Activated CD4-positive, alpha-beta memory T cell treated with anti-CD3 and anti-CD28 coated beads for 36 hours (primary cell): ENCODE measurements around the gene TMEM270. TPM values are rescaled to one million over a fixed set of nuclear protein-coding genes. Genes with fewer than 3 reads are reported as not detected.

Source experiments
- CTCF ChIA-PET: fragments of 350-600 bp; sonication (Branson Sonifier 250); formaldehyde crosslinking; loops from one replicate; lab custom pipeline; 2021; ENCODE audit warnings: antibody characterized with exemption, inconsistent platforms; lab: Charles Lee
- POLR2A ChIA-PET: fragments of 350-600 bp; sonication (Branson Sonifier 250); formaldehyde crosslinking; loops from one replicate; lab custom pipeline; 2021; ENCODE audit warnings: antibody characterized with exemption; lab: Charles Lee
- DNase-seq: peaks from one replicate; pipeline ENCODE4 v3.0.0-alpha.2; 2020
- H3K27ac Mint-ChIP-seq: one replicate; pipeline ENCODE4 v1.8.0; 2021; ENCODE audit warnings: mixed read lengths
- H3K27me3 Mint-ChIP-seq: one replicate; pipeline ENCODE4 v1.8.0; 2021; ENCODE audit warnings: mixed read lengths
- H3K36me3 Mint-ChIP-seq: one replicate; pipeline ENCODE4 v1.8.0; 2021; ENCODE audit warnings: mixed read lengths
- H3K4me1 Mint-ChIP-seq: one replicate; pipeline ENCODE4 v1.8.0; 2021; ENCODE audit warnings: low read depth, mixed read lengths
- H3K4me3 Mint-ChIP-seq: one replicate; pipeline ENCODE4 v1.8.0; 2021; ENCODE audit warnings: mild to moderate bottlenecking, mixed read lengths
- H3K9me3 Mint-ChIP-seq: one replicate; pipeline ENCODE4 v1.8.0; 2021; ENCODE audit warnings: mixed read lengths
- intact Hi-C: fragments of 100-400 bp; cut with micrococcal nuclease; formaldehyde crosslinking; loops from one replicate; pipeline ENCODE4 v1.15.1; 2023
- total RNA-seq, 2 experiments: library from RNA; stranded (reverse); gene quantifications; one replicate each; pipeline ENCODE4 v1.2.3, GENCODE V29; 2021

Gene TMEM270
- total RNA-seq, 2 experiments from 2014 or later, result not detected

DNA sequence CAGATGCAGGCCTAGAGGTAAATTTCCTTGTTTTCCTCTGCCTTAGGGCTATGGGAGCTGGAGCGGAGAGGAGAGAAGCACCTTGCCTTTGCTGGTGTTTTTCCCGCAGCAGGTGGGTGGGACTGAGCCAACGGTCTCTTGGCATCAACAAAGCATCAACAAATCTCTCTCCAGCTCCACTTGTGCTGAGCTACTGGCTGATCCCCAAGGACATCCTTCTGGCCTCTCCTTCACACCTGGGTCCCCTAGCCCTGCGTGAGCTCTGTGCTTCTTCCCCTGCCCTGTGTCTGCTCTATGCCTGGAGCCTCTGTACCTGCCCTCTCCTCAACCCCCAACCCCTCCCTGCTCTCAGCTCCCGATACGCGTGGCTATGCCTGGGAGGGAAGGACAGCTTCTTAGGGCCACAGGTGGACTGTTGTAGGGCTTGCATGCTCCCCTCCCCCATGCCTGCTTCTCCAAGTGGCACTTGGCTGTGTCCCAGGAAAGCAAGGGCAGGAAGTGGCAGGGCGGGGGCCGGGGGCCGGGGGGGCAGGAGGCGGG, 33.3 kb upstream of the TMEM270 start:
- H3K4me1 Mint-ChIP-seq, result peaks cover 25% of the 10 kb centered on the region
- ChIA-PET POLR2A (no interaction called here), CTCF (interaction anchor here (1.0 to 1.3 kb wide), 2 partner anchors 10 to 27 kb away, joined by 3 to 5 read pairs; no protein-coding TSS in a partner anchor)
- peak; percentile 22 for DNase-seq
- no peak overlapping the region for H3K4me3 Mint-ChIP-seq
- intact Hi-C loops, result loop anchor here (2.0 kb wide), 1 partner anchor 23 kb away; no protein-coding TSS in a partner anchor
- H3K27me3 Mint-ChIP-seq, result peaks cover 1% of the 10 kb centered on the region
- no peaks in the 10 kb centered on the region for H3K36me3 Mint-ChIP-seq
- no peaks in the 10 kb centered on the region for H3K9me3 Mint-ChIP-seq
- H3K27ac Mint-ChIP-seq, result no peak overlapping the region

DNA sequence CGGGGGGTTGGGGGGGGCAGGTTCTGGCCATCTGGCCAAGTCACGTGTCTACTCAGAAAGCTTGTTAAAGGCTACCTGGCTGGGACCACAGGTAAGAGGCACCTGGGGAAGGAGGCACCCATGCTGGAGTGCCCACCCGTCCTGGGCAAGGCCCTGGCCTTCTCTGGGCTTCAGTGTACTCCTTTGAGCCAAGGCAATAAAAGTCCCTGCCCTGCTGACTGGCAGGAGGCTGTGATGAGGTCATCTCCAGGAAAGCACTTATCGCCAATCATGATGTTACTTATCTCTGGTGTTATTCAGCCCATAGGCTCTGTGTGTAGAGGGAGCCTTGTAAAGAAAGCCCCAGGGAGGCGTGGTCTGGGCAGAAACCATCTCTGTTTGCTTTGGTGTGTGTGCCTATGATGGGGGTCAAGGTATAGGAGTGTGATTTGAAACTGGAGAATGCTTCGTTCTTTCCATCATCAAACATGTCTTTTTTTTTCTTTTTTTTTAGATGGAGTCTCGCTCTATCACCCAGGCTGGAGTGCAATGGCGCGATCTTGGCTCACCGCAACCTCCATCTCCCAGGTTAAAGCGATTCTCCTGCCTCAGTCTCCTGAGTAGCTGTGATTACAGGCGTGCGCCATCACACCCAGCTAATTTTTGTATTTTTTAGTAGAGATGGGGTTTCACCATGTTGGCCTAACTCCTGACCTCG, 32.7 kb upstream of the TMEM270 start:
- H3K9me3 Mint-ChIP-seq, result no peaks in the 10 kb centered on the region
- ChIA-PET CTCF (interaction anchor here (1.0 to 1.3 kb wide), 2 partner anchors 10 to 27 kb away, joined by 3 to 5 read pairs; no protein-coding TSS in a partner anchor), POLR2A (no interaction called here)
- peaks cover 25% of the 10 kb centered on the region for H3K4me1 Mint-ChIP-seq
- peak; percentile 47 for DNase-seq
- no peak overlapping the region for H3K4me3 Mint-ChIP-seq
- no peak overlapping the region for H3K27ac Mint-ChIP-seq
- intact Hi-C loops, result loop anchor here (2.0 kb wide), 1 partner anchor 23 kb away; no protein-coding TSS in a partner anchor
- H3K27me3 Mint-ChIP-seq, result peaks cover 1% of the 10 kb centered on the region
- no peaks in the 10 kb centered on the region for H3K36me3 Mint-ChIP-seq

DNA sequence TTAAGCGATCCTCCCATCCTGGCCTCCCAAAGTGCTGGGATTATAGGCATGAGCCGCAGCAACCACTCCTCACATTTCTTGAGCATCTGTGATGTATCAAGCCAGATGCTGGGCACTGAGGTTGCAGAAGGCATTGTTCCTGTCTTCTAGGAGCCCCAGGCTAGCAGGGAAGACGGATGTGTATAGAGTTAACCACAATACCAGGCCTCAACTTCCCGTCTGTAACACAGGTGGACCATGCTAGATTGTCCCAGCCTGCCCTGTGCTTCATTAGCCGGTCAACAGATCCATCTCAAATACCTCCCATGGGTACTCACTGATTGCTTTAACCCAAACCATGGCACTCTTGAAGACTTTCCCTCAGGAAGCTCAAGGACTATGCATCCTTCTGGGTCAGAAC, 32.0 kb upstream of the TMEM270 start:
- Mint-ChIP-seq H3K36me3 (no peaks in the 10 kb centered on the region), H3K4me3 (no peak overlapping the region), H3K9me3 (no peaks in the 10 kb centered on the region), H3K27me3 (no peaks in the 10 kb centered on the region), H3K27ac (no peak overlapping the region), H3K4me1 (peaks cover 25% of the 10 kb centered on the region)
- POLR2A ChIA-PET, result no interaction called here
- CTCF ChIA-PET, result no interaction called here
- DNase-seq, result no peak
- intact Hi-C loops, result loop anchor here (2.0 kb wide), 1 partner anchor 22 kb away; no protein-coding TSS in a partner anchor

DNA sequence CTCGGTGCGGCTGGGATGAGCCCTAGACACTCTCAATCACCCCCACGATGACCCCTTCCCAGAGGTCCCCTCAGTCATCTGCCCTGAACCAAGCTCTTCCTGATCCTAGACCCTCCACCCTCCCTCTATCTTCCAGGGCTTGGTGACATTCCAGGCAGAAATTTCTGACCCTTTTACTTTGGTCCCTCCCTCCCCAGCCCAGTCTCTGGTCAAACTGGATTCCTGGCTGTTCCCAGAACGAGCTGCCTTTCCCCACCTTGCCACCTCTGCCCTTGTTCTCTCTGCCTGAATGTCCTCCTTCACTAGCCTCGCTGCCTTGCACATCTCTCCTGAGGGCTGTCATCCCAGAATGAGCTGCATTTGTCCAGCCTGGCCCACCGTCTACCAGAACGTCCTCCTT, 31.5 kb upstream of the TMEM270 start:
- intact Hi-C loops, result loop anchor here (2.0 kb wide), 1 partner anchor 21 kb away; no protein-coding TSS in a partner anchor
- Mint-ChIP-seq H3K9me3 (no peaks in the 10 kb centered on the region), H3K4me3 (no peak overlapping the region), H3K27me3 (no peaks in the 10 kb centered on the region), H3K4me1 (peaks cover 25% of the 10 kb centered on the region), H3K36me3 (no peaks in the 10 kb centered on the region), H3K27ac (no peak overlapping the region)
- DNase-seq, result no peak
- CTCF ChIA-PET, result no interaction called here
- POLR2A ChIA-PET, result no interaction called here

DNA sequence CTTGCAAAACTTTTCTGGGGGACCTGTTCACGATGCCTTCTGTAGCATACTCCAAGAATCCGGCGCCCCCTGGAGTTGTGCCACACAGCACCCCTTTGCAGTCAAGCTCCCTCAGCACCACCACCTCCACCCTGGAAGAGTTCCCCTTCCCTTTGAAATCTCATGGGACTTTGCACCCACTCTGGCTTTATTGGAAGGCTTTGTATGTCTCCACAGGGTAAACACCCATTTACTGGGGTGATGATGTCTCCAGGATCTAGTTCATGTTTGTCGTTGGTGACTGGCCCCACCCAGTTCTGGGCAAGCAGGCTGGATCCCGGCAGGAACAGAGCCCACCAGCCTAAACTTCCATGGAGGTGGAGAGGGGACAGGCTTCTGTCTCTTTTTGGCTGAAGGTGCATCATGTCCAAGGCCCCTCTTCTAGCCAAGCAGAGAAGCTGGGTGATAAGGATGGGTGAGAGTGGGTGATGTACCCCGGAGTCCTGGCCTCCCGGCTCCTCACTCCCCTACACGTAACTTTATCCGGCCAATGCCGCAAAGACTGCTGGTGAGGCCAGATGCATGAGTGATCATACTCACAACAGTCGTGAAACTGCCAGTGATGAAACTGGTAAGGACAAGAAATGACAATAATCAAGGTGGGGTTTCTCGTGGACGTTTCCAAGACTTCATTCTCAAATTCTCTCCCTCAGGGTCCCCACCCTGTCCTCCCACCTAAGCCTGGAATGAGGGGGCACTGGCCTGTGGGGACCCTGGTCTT, 30.9 kb upstream of the TMEM270 start:
- Mint-ChIP-seq H3K27ac (no peak overlapping the region), H3K36me3 (no peaks in the 10 kb centered on the region), H3K27me3 (no peaks in the 10 kb centered on the region), H3K4me1 (peaks cover 25% of the 10 kb centered on the region), H3K9me3 (no peaks in the 10 kb centered on the region), H3K4me3 (no peak overlapping the region)
- no peak for DNase-seq
- intact Hi-C loops, result loop anchor here (2.0 kb wide), 1 partner anchor 21 kb away; no protein-coding TSS in a partner anchor
- CTCF ChIA-PET, result no interaction called here
- POLR2A ChIA-PET, result no interaction called here

DNA sequence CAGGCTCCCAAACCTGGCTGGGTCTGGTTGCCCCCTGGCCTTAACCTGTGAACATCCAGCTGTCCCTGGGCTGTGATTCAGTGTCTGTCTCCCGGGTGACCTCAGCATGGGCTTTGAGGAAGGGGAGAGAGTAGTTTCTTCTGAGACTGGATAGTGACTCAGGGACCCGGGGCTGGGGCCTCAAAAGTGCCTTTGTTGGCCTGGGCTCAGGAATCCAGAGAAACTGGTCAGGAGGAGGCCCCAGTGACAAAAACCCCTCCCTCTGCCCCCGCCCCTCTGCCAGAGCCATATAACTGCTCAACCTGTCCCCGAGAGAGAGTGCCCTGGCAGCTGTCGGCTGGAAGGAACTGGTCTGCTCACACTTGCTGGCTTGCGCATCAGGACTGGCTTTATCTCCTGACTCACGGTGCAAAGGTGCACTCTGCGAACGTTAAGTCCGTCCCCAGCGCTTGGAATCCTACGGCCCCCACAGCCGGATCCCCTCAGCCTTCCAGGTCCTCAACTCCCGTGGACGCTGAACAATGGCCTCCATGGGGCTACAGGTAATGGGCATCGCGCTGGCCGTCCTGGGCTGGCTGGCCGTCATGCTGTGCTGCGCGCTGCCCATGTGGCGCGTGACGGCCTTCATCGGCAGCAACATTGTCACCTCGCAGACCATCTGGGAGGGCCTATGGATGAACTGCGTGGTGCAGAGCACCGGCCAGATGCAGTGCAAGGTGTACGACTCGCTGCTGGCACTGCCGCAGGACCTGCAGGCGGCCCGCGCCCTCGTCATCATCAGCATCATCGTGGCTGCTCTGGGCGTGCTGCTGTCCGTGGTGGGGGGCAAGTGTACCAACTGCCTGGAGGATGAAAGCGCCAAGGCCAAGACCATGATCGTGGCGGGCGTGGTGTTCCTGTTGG, 30.0 kb upstream of the TMEM270 start, which contains the start of gene CLDN4:
TSS of gene CLDN4 (plus strand) at position 316 of the 903 bp plus-strand sequence. CDS start at position 522, 206 bp downstream.
- DNase-seq, result no peak
- no peaks in the 10 kb centered on the region for H3K36me3 Mint-ChIP-seq
- no peak within 1 kb of the TSS for H3K4me3 Mint-ChIP-seq
- intact Hi-C loops, result no loop called here
- ChIA-PET POLR2A (no interaction called here), CTCF (no interaction called here)
- no peaks in the 10 kb centered on the region for H3K9me3 Mint-ChIP-seq
- peaks cover 25% of the 10 kb centered on the region for H3K4me1 Mint-ChIP-seq
- no peaks in the 10 kb centered on the region for H3K27me3 Mint-ChIP-seq
- no peak within 1 kb of the TSS for H3K27ac Mint-ChIP-seq

DNA sequence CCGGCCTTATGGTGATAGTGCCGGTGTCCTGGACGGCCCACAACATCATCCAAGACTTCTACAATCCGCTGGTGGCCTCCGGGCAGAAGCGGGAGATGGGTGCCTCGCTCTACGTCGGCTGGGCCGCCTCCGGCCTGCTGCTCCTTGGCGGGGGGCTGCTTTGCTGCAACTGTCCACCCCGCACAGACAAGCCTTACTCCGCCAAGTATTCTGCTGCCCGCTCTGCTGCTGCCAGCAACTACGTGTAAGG, 29.4 kb upstream of the TMEM270 start:
- Mint-ChIP-seq H3K4me1 (peaks cover 25% of the 10 kb centered on the region), H3K9me3 (no peaks in the 10 kb centered on the region), H3K27ac (no peak overlapping the region), H3K27me3 (no peaks in the 10 kb centered on the region), H3K4me3 (no peak overlapping the region), H3K36me3 (no peaks in the 10 kb centered on the region)
- intact Hi-C loops, result no loop called here
- DNase-seq, result no peak
- CTCF ChIA-PET, result no interaction called here
- POLR2A ChIA-PET, result no interaction called here

DNA sequence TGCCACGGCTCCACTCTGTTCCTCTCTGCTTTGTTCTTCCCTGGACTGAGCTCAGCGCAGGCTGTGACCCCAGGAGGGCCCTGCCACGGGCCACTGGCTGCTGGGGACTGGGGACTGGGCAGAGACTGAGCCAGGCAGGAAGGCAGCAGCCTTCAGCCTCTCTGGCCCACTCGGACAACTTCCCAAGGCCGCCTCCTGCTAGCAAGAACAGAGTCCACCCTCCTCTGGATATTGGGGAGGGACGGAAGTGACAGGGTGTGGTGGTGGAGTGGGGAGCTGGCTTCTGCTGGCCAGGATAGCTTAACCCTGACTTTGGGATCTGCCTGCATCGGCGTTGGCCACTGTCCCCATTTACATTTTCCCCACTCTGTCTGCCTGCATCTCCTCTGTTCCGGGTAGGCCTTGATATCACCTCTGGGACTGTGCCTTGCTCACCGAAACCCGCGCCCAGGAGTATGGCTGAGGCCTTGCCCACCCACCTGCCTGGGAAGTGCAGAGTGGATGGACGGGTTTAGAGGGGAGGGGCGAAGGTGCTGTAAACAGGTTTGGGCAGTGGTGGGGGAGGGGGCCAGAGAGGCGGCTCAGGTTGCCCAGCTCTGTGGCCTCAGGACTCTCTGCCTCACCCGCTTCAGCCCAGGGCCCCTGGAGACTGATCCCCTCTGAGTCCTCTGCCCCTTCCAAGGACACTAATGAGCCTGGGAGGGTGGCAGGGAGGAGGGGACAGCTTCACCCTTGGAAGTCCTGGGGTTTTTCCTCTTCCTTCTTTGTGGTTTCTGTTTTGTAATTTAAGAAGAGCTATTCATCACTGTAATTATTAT, 28.9 kb upstream of the TMEM270 start:
- Mint-ChIP-seq H3K27ac (no peak overlapping the region), H3K27me3 (no peaks in the 10 kb centered on the region), H3K9me3 (no peaks in the 10 kb centered on the region), H3K4me1 (peaks cover 19% of the 10 kb centered on the region), H3K36me3 (no peaks in the 10 kb centered on the region), H3K4me3 (no peak overlapping the region)
- CTCF ChIA-PET, result no interaction called here
- no peak for DNase-seq
- intact Hi-C loops, result no loop called here
- POLR2A ChIA-PET, result no interaction called here

DNA sequence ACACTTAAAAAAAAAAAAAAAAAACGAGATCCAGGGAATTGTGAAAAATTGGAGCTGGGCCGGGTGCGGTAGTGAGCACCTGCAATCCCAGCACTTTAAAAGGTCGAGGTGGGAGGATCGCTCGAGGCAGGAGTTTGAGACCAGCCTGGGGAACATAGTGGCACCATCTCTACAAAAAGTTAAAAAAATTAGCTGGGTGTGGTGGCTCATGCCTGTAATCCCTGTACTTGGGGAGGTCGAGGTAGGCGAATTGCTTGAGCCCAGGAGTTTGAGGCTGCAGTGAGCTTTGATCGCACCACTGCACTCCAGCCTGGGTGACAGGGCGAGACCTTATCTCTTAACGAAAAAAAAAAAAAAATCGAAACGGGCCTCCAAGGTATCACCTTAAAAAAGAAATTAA, 28.2 kb upstream of the TMEM270 start:
- intact Hi-C loops, result loop anchor here (1.0 kb wide), 1 partner anchor 9 kb away; the partner anchor contains the start of gene METTL27
- DNase-seq, result no peak
- Mint-ChIP-seq H3K9me3 (no peaks in the 10 kb centered on the region), H3K27ac (no peak overlapping the region), H3K36me3 (no peaks in the 10 kb centered on the region), H3K4me3 (no peak overlapping the region), H3K4me1 (peaks cover 12% of the 10 kb centered on the region), H3K27me3 (no peaks in the 10 kb centered on the region)
- ChIA-PET POLR2A (no interaction called here), CTCF (interaction anchor here (1.0 kb wide), 1 partner anchor 226 kb away, joined by 3 read pairs; no protein-coding TSS in a partner anchor)

DNA sequence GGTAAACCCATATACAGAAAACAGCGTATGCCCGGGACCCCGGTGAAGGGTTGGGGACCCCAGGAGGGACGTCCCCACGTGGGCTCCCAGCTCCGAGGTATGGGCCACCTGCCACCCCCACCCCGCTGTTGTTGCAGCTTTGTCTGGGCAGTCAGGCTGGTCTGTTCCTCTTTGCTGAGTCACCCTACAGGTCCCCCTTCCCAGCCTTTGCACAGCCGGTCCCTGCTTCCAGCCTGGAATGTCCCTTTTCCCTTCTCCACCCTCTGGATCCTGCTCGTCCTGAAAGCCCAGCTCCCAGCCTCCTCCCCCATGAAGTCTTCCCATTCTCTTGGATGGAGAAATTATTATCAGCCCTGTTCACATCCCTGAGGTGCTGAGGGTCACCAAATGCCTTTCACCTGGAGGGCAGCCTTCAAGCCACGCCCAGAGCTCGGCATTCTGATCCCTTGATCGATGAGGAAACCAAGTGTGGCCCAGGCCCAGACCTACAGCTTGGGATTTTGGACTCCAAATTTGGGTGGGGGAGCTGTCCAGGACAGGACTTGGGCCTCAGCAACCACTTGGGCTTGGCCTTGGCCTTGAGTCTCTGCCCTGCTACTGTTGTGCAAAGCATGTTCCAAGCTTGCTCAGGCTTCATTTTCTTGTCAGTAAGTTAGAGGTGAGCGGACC, 27.6 kb upstream of the TMEM270 start:
- CTCF ChIA-PET, result interaction anchor here (1.0 to 1.2 kb wide), 2 partner anchors 22 to 226 kb away, joined by 3 to 4 read pairs; no protein-coding TSS in a partner anchor
- DNase-seq, result no peak
- Mint-ChIP-seq H3K27ac (no peak overlapping the region), H3K4me3 (no peak overlapping the region), H3K36me3 (no peaks in the 10 kb centered on the region), H3K4me1 (peaks cover 7% of the 10 kb centered on the region), H3K27me3 (no peaks in the 10 kb centered on the region), H3K9me3 (no peaks in the 10 kb centered on the region)
- POLR2A ChIA-PET, result interaction anchor here (1.2 kb wide), 1 partner anchor 11 kb away, joined by 3 read pairs; no protein-coding TSS in a partner anchor
- intact Hi-C loops, result loop anchor here (1.0 kb wide), 1 partner anchor 9 kb away; the partner anchor contains the start of gene METTL27
